BLaER1 (cell line): ENCODE measurements around the gene TMEM81.

ENCODE experiments used
- H3K27ac ChIP-seq: shearing (Covaris generic); formaldehyde crosslinking; 2 replicates; pipeline ENCODE4 v1.8.1; 2022
- H3K27me3 ChIP-seq: shearing (Covaris generic); formaldehyde crosslinking; 2 replicates; pipeline ENCODE4 v1.8.1; 2022
- H3K36me3 ChIP-seq: shearing (Covaris generic); formaldehyde crosslinking; 2 replicates; pipeline ENCODE4 v1.8.1; 2022
- H3K4me1 ChIP-seq: shearing (Covaris generic); formaldehyde crosslinking; 2 replicates; pipeline ENCODE4 v1.8.1; 2022
- H3K4me2 ChIP-seq: shearing (Covaris generic); formaldehyde crosslinking; 2 replicates; pipeline ENCODE4 v1.8.1; 2022
- H3K4me3 ChIP-seq: shearing (Covaris generic); formaldehyde crosslinking; 2 replicates; pipeline ENCODE4 v1.8.1; 2022
- H3K9ac ChIP-seq: shearing (Covaris generic); formaldehyde crosslinking; 2 replicates; pipeline ENCODE4 v1.8.1; 2022
- H3K9me3 ChIP-seq: shearing (Covaris generic); formaldehyde crosslinking; 2 replicates; pipeline ENCODE4 v1.8.1; 2022
- H4K20me1 ChIP-seq: shearing (Covaris generic); formaldehyde crosslinking; 2 replicates; pipeline ENCODE4 v1.8.1; 2022
- Cebpa-rat ChIP-seq: shearing (Covaris generic); IDR thresholded peaks from 2 replicates; pipeline ENCODE4 v1.8.1; 2022

Gene TMEM81

DNA sequence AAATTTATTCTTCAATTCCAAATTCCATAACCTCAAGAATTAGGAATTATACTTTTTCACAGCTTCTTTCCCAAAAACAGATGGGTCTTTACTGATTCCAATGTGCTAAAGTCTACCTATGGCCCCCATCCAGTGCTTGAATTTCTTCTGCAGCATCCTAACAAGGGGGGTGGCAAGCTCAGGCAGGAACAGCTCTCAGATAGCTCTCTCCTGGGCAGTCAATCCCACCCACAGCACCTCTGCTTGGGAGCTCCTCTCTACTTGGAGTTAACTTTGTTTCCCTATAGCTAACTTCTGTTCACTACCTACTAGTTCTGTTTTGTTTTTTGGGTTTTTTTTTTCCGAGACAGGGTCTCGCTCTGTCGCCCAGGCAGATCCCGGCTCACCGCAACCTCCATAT lies 25.5 kb upstream of the TMEM81 start:
- TF ChIP-seq Cebpa-rat, result no peak
- no peak overlapping the region for H3K4me3 ChIP-seq
- H3K4me2 ChIP-seq, result no peak overlapping the region
- no peak overlapping the region for H3K9ac ChIP-seq
- no peaks in the 10 kb centered on the region for H3K9me3 ChIP-seq
- no peaks in the 10 kb centered on the region; the same call in 1 of the 2 replicates for H3K4me1 ChIP-seq
- peaks cover 90% of the 10 kb centered on the region for H3K36me3 ChIP-seq
- peaks cover 33% of the 10 kb centered on the region for H4K20me1 ChIP-seq
- no peak overlapping the region for H3K27ac ChIP-seq
- no peaks in the 10 kb centered on the region for H3K27me3 ChIP-seq

DNA sequence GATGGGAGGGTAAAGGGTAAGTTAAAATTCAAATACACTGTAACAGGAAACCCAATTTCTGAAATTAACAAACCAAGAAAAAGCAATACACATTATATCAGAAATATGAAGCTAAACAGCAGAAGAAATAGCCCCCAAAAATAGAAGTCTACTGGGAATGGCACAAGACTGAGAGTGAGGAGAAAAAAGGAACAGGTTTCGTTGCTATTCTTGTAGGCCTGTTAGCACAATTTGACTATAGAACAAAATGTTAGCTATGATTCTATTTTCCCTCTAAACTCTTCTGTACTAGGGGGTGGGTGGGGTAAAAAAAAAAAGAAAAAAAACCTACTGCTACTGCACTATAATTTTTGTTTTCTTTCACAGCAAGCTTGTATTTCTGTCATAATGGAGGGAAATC lies 25.0 kb upstream of the TMEM81 start:
- Histone ChIP-seq H4K20me1 (peaks cover 32% of the 10 kb centered on the region; the same call in 1 of the 2 replicates), H3K36me3 (peaks cover 91% of the 10 kb centered on the region), H3K27me3 (no peaks in the 10 kb centered on the region), H3K4me1 (no peaks in the 10 kb centered on the region; the same call in 1 of the 2 replicates), H3K9me3 (no peaks in the 10 kb centered on the region), H3K27ac (no peak overlapping the region), H3K9ac (no peak overlapping the region), H3K4me2 (no peak overlapping the region), H3K4me3 (no peak overlapping the region)
- TF ChIP-seq Cebpa-rat, result no peak

DNA sequence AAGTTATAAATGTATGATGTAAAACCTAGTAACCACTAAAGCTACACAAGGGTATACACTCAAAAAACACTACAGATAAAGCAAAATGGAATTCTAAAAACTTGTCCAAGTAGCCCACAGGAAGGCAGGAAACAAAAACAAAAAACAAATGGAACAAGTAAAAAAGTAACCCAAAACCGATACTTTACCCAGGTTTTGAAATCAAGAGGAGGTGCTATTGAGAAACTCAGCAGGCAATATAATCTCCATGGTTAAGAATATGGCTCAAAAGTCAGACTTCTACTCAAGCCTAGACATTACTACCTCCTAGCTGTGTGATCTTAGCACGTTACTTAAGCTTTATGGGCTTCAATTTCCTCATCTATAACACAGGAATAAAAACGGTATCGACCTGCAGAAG lies 24.2 kb upstream of the TMEM81 start:
- no peak for TF ChIP-seq Cebpa-rat
- Histone ChIP-seq H3K4me2 (no peak overlapping the region), H3K9ac (no peak overlapping the region), H3K36me3 (peaks cover 91% of the 10 kb centered on the region), H3K9me3 (no peaks in the 10 kb centered on the region), H3K27me3 (no peaks in the 10 kb centered on the region), H4K20me1 (peaks cover 32% of the 10 kb centered on the region; the same call in 1 of the 2 replicates), H3K4me1 (no peaks in the 10 kb centered on the region; the same call in 1 of the 2 replicates), H3K4me3 (no peak overlapping the region), H3K27ac (no peak overlapping the region)

DNA sequence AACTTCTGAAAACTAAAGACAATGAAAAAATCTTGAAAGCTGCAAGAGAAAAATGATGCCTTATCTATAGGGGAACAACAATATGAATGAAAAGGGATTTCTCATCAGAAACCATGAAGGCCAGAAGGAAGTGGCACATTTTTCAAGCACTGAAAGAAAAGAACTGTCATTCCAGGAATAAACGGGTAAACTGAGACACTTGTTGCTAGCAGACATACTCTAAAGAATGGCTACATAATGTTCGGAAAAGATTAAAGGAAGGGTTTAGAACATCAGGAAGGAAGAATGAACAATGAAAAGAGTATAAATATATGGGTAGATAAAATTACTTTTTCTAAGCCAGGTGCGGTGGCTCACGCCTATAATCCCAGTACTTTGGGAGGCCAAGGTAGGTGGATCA lies 23.1 kb upstream of the TMEM81 start:
- TF ChIP-seq Cebpa-rat, result no peak
- Histone ChIP-seq H3K9me3 (no peaks in the 10 kb centered on the region), H3K36me3 (peaks cover 91% of the 10 kb centered on the region), H3K27me3 (no peaks in the 10 kb centered on the region), H3K4me2 (no peak overlapping the region), H3K9ac (no peak overlapping the region), H3K4me3 (no peak overlapping the region), H3K4me1 (no peaks in the 10 kb centered on the region; the same call in 1 of the 2 replicates), H3K27ac (no peak overlapping the region), H4K20me1 (peaks cover 23% of the 10 kb centered on the region; the same call in 1 of the 2 replicates)

DNA sequence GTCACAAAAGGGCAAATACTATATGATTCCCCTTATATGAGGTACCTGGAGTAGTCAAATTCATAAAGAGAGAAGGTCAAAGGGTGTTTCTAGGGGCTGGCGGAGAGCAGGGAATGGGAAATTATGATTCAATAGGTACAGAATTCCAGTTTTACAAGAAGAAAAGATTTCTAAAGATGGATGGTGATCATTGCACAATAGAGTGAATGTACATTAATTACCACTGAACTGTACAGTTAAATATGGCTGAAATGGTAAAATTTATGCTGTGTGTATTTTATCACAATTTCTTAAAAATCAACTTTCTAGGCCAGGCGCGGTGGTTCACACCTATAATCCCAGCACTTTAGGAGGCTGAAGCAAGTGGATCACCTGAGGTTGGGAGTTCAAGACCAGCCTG lies 18.1 kb upstream of the TMEM81 start:
- no peak for TF ChIP-seq Cebpa-rat
- H3K9ac ChIP-seq, result no peak overlapping the region
- no peaks in the 10 kb centered on the region for H3K4me1 ChIP-seq
- H3K36me3 ChIP-seq, result peaks cover 97% of the 10 kb centered on the region
- no peaks in the 10 kb centered on the region for H3K9me3 ChIP-seq
- H4K20me1 ChIP-seq, result 0 out of 2 replicates have a peak, but pooled peaks cover 11% of the 10 kb centered on the region
- H3K4me3 ChIP-seq, result no peak overlapping the region
- H3K27ac ChIP-seq, result no peak overlapping the region
- no peak overlapping the region for H3K4me2 ChIP-seq
- H3K27me3 ChIP-seq, result no peaks in the 10 kb centered on the region

DNA sequence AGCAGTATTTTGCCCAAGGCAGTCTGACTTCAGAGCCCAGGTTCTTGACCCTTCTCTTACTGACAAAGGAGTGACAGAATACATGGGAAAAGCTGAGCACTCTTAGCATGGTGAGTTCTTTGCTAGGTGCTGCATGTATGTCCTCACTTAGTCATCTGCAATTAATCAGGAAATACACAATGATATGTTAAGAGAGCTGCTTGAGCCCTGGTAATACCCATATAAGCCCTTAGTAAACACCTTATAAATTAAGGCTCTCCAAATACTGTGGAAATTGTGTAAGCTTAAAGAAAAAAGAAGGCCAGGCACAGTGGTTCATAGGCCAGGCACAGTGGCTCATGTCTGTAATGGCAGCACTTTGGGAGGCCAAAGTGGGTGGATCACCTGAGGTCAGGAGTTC lies 14.0 kb upstream of the TMEM81 start:
- Histone ChIP-seq H4K20me1 (no peaks in the 10 kb centered on the region), H3K4me3 (no peak overlapping the region), H3K4me2 (no peak overlapping the region), H3K4me1 (no peaks in the 10 kb centered on the region), H3K27ac (no peak overlapping the region), H3K27me3 (no peaks in the 10 kb centered on the region), H3K9ac (no peak overlapping the region), H3K36me3 (peaks cover 98% of the 10 kb centered on the region), H3K9me3 (no peaks in the 10 kb centered on the region)
- no peak for TF ChIP-seq Cebpa-rat

DNA sequence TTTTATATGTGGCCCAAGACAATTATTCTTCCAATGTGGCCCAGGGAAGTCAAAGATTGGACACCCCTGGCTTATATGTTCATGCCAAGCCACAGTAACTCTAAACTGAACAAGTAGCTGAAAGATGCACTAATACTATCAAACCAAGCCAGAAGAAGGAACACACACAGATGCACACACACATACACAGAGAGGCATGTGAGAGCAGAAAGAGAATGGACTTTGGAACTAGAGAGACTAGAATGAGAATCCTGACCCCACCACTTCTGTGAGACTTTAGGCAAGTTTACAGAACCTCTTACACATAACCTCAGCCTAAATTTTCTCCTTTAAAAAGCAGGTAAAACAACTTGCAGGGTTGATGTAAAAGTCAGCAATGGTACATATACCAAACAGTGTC lies 11.2 kb upstream of the TMEM81 start:
- no peaks in the 10 kb centered on the region for H3K27me3 ChIP-seq
- H3K36me3 ChIP-seq, result peaks cover 97% of the 10 kb centered on the region
- H3K9ac ChIP-seq, result no peak overlapping the region
- H4K20me1 ChIP-seq, result 0 out of 2 replicates have a peak, but pooled peaks cover 2% of the 10 kb centered on the region
- H3K9me3 ChIP-seq, result no peaks in the 10 kb centered on the region
- H3K4me1 ChIP-seq, result no peaks in the 10 kb centered on the region
- H3K4me3 ChIP-seq, result no peak overlapping the region
- H3K27ac ChIP-seq, result no peak overlapping the region
- no peak overlapping the region for H3K4me2 ChIP-seq
- no peak for TF ChIP-seq Cebpa-rat

DNA sequence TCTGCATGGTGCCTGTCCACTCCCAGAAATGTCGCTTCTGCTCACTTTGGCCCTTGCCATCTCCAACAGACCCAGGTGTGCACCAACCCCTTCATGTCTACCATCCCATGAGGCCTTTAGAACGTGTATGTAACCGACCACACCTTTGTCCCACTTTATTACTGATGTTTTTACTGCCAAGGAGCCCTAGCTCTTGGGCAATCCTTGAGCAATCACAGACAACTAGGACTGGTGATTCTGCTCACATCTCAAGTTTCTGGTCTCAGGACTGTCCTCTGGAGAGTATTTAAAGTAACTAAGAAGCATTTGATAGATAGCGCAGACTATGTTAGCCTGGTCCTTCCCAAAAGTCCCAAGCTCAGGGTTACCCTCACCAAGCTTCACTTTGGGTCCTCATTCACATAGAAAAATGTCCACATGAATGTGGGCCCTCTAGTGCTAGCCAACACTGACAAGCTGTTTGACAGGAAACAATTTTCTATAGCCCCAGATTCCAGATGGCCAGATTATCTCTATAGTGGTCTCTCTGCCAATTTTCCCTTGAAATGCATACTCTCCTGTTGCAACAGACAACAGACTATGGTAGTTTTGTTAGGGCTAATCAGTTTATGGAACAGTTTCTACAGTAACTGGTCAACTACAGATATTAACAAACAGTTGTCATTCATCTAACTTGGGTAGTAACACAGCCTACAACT lies 6.9 kb upstream of the TMEM81 start:
- H3K27ac ChIP-seq, result no peak overlapping the region

DNA sequence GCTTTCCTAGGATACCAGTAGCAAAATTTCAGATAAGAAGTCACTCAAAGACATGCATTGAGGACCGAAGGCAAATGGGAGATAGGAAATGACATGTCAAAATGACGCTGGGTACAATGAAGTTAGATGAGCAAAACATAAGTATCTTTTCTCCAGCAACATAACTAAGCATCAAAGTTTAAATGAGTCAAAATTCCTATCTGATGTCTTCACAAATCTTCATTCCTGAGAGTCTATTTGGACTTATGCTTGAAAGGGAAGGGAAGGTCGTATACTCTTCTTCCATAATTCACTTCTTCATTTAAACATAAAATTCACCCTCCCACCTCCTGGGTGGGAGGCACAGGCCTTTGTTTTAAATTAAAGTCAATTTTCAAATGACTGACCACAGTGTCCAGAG lies 4.1 kb upstream of the TMEM81 start:
- peaks cover 96% of the 10 kb centered on the region for H3K36me3 ChIP-seq
- TF ChIP-seq Cebpa-rat, result no peak
- no peak overlapping the region for H3K4me2 ChIP-seq

More for the DNA sequence above, 6.9 kb upstream of the TMEM81 start:
- Histone ChIP-seq H4K20me1 (0 out of 2 replicates have a peak, but pooled peaks cover 6% of the 10 kb centered on the region), H3K36me3 (peaks cover 97% of the 10 kb centered on the region), H3K9ac (no peak overlapping the region), H3K4me3 (no peak overlapping the region), H3K4me2 (no peak overlapping the region), H3K27me3 (no peaks in the 10 kb centered on the region), H3K9me3 (no peaks in the 10 kb centered on the region), H3K4me1 (no peaks in the 10 kb centered on the region)
- no peak; the same call in 1 of the 2 replicates for TF ChIP-seq Cebpa-rat

DNA sequence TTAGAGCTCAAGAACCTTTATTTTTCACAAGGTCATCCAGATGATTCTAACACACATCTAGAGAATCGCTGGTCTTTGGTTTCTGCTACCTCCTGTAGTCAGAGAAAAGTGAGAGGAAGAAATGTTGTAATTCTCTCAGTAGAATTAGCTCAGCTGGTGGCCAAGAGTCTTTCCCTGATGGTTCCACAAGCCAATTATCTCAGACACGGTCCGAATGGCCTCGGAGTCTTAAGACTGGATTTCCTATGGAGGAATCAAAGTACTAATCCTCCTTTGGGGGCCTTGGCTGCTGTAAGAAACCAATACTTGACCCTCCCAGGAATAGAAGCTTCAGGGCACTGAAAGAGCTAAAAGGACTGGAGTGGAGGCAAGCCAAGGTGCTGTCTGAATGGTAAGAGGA lies 1.8 kb downstream of the TMEM81 start:
- H3K27ac ChIP-seq, result no peak overlapping the region
- H3K4me3 ChIP-seq, result no peak overlapping the region
- H3K9me3 ChIP-seq, result no peaks in the 10 kb centered on the region
- no peak for TF ChIP-seq Cebpa-rat
- no peaks in the 10 kb centered on the region for H3K27me3 ChIP-seq
- H4K20me1 ChIP-seq, result no peaks in the 10 kb centered on the region
- no peak overlapping the region for H3K9ac ChIP-seq
- no peaks in the 10 kb centered on the region for H3K4me1 ChIP-seq
- peaks cover 48% of the 10 kb centered on the region for H3K36me3 ChIP-seq
- H3K4me2 ChIP-seq, result no peak overlapping the region

More for the DNA sequence above, 4.1 kb upstream of the TMEM81 start:
- Histone ChIP-seq H3K27ac (no peak overlapping the region), H3K9ac (no peak overlapping the region), H3K4me3 (no peak overlapping the region), H3K27me3 (no peaks in the 10 kb centered on the region), H4K20me1 (0 out of 2 replicates have a peak, but pooled peaks cover 6% of the 10 kb centered on the region), H3K9me3 (no peaks in the 10 kb centered on the region), H3K4me1 (no peaks in the 10 kb centered on the region)
